HCT116 (cell line): ENCODE measurements around the gene RASGRF2. TPM values are rescaled to one million over a fixed set of nuclear protein-coding genes. Genes with fewer than 3 reads are reported as not detected.
"Not testable (repeated sequence)": the region's sequence is repeated elsewhere in the genome, so short reads cannot be mapped to it uniquely, and the experiment has no call there.

ENCODE experiments used
- ATAC-seq: fragments of 200-7000 bp; cut with Tn5 transposase; 2 replicates; pipeline ENCODE4 v1.9.1; 2020; ENCODE audit warnings: mild to moderate bottlenecking, moderate library complexity
- BruUV-seq: library from RNA; stranded (reverse); fragments of 400-500 nt; replicated peaks from 2 replicates; lab custom pipeline; 2021; lab: Mats Ljungman, UMichigan
- CTCF ChIA-PET: fragments of 300-600 bp; sonication (Branson Sonifier 250); formaldehyde crosslinking; loops from one replicate; lab custom pipeline; 2021; ENCODE audit warnings: antibody characterized with exemption; lab: Charles Lee
- POLR2A ChIA-PET: fragments of 300-600, 350-600 bp; sonication (Branson Sonifier 250); formaldehyde crosslinking; loops from one replicate; lab custom pipeline; 2021; ENCODE audit warnings: antibody characterized with exemption; lab: Charles Lee
- RAD21 ChIA-PET, 2 experiments: fragments of 300-600 bp; sonication (Branson Sonifier 250); formaldehyde crosslinking; loops; one replicate each; lab custom pipeline; 2023; ENCODE audit warnings: low total read pairs in 2 of 2; ENCODE audit not compliant: uncharacterized antibody in 2 of 2, unreplicated experiment in 2 of 2, low non-redundant PET in 1 of 2; lab: Charles Lee
- DNase-seq: peaks from one replicate; pipeline ENCODE4 v3.0.0-alpha.2; 2010; ENCODE audit warnings: low read depth, low spot score
- H2AFZ ChIP-seq: fragments of 200-600 bp; shearing (Covaris generic), sonication (generic); 2 replicates; pipeline ENCODE4 v1.6.1; 2017; ENCODE audit warnings: low read depth, mixed run types, mixed read lengths, antibody characterized with exemption, low read length; ENCODE audit not compliant: poor library complexity, severe bottlenecking
- H3K27ac ChIP-seq: 2 replicates; pipeline ENCODE4 v1.5.1; 2012; ENCODE audit warnings: low read depth, low read length
- H3K27me3 ChIP-seq: fragments of 200-600 bp; sonication (generic); 2 replicates; pipeline ENCODE4 v1.6.1; 2016; ENCODE audit warnings: mixed run types, low read length, mixed read lengths; ENCODE audit not compliant: insufficient read depth
- H3K36me3 ChIP-seq, 2 experiments: fragments of 200-500 bp in 1 of 2; fragments of 200-600 bp in 1 of 2; sonication (Bioruptor generic) in 1 of 2; sonication (generic) in 1 of 2; 2 replicates each; pipeline versions ENCODE4 v1.5.1 to v1.6.1; 2014 to 2016; ENCODE audit warnings: low read length in 2 of 2, inconsistent platforms in 1 of 2, mixed read lengths in 1 of 2, mixed run types in 1 of 2; ENCODE audit not compliant: insufficient read depth in 2 of 2, control insufficient read depth in 1 of 2
- H3K4me1 ChIP-seq, 2 experiments: fragments of 200-600 bp in 1 of 2; sonication (generic) in 1 of 2; 2 replicates each; pipeline versions ENCODE4 v1.5.1 to v1.6.1; 2012 to 2017; ENCODE audit warnings: low read length in 2 of 2, inconsistent platforms in 1 of 2, mild to moderate bottlenecking in 1 of 2, mixed read lengths in 1 of 2, mixed run types in 1 of 2, moderate library complexity in 1 of 2; ENCODE audit not compliant: insufficient read depth in 2 of 2, control insufficient read depth in 1 of 2
- H3K4me2 ChIP-seq: fragments of 200-600 bp; sonication (generic); 2 replicates; pipeline ENCODE4 v1.6.1; 2017; ENCODE audit warnings: mixed run types, low read length, mixed read lengths
- H3K4me3 ChIP-seq, 2 experiments: fragments of 200-600 bp in 1 of 2; sonication (generic) in 1 of 2; replicated peaks in 1 of 2; 2 replicates each; pipeline ENCODE4 v1.5.1; 2011 to 2016; ENCODE audit warnings: low read length in 2 of 2, control low read depth in 1 of 2, low read depth in 1 of 2, mild to moderate bottlenecking in 1 of 2, mixed read lengths in 1 of 2, mixed run types in 1 of 2
- H3K79me2 ChIP-seq: fragments of 200-600 bp; sonication (generic); 2 replicates; pipeline ENCODE4 v1.6.1; 2017; ENCODE audit warnings: mild to moderate bottlenecking, mixed run types, low read length, moderate library complexity, mixed read lengths; ENCODE audit not compliant: insufficient read depth
- H3K9ac ChIP-seq: fragments of 200-600 bp; sonication (generic); 2 replicates; pipeline ENCODE4 v1.6.1; 2016; ENCODE audit warnings: low read length, mixed read lengths
- H3K9me2 ChIP-seq: fragments of 200-600 bp; sonication (generic), shearing (Covaris generic); 2 replicates; pipeline ENCODE4 v1.6.1; 2017; ENCODE audit warnings: mixed run types, mild to moderate bottlenecking, moderate library complexity; ENCODE audit not compliant: insufficient read depth
- H3K9me3 ChIP-seq, 2 experiments: fragments of 200-500 bp in 1 of 2; fragments of 200-600 bp in 1 of 2; sonication (Bioruptor generic) in 1 of 2; sonication (generic) in 1 of 2; 2 replicates each; pipeline ENCODE4 v1.6.1; 2014 to 2017; ENCODE audit warnings: low read length in 2 of 2, mixed read lengths in 2 of 2, inconsistent platforms in 1 of 2, low read depth in 1 of 2, mild to moderate bottlenecking in 1 of 2, mixed run types in 1 of 2, moderate library complexity in 1 of 2; ENCODE audit not compliant: control insufficient read depth in 1 of 2, insufficient read depth in 1 of 2
- H4K20me1 ChIP-seq: fragments of 200-600 bp; sonication (generic), shearing (Covaris generic); 2 replicates; pipeline ENCODE4 v1.6.1; 2017; ENCODE audit warnings: mixed run types, mild to moderate bottlenecking, moderate library complexity; ENCODE audit not compliant: insufficient read depth
- CEBPB ChIP-seq: IDR thresholded peaks from 2 replicates; pipeline ENCODE4 v1.6.1; 2012; ENCODE audit warnings: low read depth
- EGR1 ChIP-seq: IDR thresholded peaks from 2 replicates; pipeline ENCODE4 v1.6.1; 2012; ENCODE audit warnings: low read depth
- EZH2 ChIP-seq: fragments of 200-600 bp; sonication (generic); IDR thresholded peaks from 2 replicates; pipeline ENCODE4 v1.6.1; 2017; ENCODE audit warnings: antibody characterized with exemption, mixed run types
- EZH2phosphoT487 ChIP-seq: fragments of 200-600 bp; IDR thresholded peaks from 2 replicates; pipeline ENCODE4 v1.6.1; 2018; ENCODE audit warnings: antibody characterized with exemption, borderline replicate concordance
- SP1 ChIP-seq: IDR thresholded peaks from 2 replicates; pipeline ENCODE4 v1.6.1; 2012; ENCODE audit warnings: low read depth
- intact Hi-C: fragments of 100-400 bp; cut with micrococcal nuclease; formaldehyde crosslinking; loops from 2 replicates; pipeline ENCODE4 v1.10.0; 2022
- total RNA-seq: library from RNA; stranded (reverse); gene quantifications from one replicate; pipeline ENCODE4 v1.2.1, GENCODE V29; 2021; ENCODE audit not compliant: unreplicated experiment
- TF ChIP-seq, protein P1 (sequence below): IDR thresholded peaks from 2 replicates; pipeline ENCODE4 v1.6.1; 2011; ENCODE audit warnings: mild to moderate bottlenecking, low read length, moderate library complexity; ENCODE audit not compliant: insufficient replicate concordance; ENCODE audit errors: extremely low read depth

The RASGRF2 gene
- total RNA-seq, 1 experiment from 2014 or later: 0.05 TPM

DNA sequence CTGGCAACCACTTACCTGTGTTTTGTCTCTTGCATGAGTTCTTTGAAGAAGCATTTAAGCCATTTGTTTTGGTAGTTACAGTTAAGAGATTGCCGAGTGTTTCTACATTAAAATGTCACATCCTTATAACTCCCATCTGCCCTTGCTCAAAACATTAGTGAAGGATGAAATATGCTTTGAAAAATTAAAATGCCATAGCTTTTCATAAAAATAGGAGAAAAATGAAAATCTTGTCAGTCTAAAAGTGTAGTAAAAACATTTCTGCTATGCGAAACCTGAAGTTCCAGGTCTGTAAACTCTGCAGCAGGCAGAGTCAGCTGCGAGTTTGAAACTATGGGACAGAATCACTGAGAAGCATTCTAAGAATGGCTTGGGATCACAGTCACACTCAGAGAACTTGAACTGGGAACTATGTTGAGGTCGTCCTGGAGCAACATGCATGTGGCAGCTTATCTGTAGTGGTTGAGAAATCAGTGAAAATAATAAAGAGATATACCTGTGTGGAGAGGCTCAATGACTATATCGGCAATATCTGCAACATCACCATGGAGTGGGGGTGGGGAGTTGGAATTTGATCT, 67.4 kb downstream of the RASGRF2 start:
- Histone ChIP-seq H3K27ac (no peak overlapping the region), H3K4me3 (no peak overlapping the region), H3K27me3 (no peaks in the 10 kb centered on the region), H3K9me2 (no peaks in the 10 kb centered on the region), H2AFZ (no peak overlapping the region)
- no peak for TF ChIP-seq SP1
- no peak for TF ChIP-seq EZH2phosphoT487
- TF ChIP-seq, protein P1, sequence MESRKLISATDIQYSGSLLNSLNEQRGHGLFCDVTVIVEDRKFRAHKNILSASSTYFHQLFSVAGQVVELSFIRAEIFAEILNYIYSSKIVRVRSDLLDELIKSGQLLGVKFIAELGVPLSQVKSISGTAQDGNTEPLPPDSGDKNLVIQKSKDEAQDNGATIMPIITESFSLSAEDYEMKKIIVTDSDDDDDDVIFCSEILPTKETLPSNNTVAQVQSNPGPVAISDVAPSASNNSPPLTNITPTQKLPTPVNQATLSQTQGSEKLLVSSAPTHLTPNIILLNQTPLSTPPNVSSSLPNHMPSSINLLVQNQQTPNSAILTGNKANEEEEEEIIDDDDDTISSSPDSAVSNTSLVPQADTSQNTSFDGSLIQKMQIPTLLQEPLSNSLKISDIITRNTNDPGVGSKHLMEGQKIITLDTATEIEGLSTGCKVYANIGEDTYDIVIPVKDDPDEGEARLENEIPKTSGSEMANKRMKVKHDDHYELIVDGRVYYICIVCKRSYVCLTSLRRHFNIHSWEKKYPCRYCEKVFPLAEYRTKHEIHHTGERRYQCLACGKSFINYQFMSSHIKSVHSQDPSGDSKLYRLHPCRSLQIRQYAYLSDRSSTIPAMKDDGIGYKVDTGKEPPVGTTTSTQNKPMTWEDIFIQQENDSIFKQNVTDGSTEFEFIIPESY: no peak
- no peak for TF ChIP-seq CEBPB
- no peak for TF ChIP-seq EGR1
- TF ChIP-seq EZH2: no peak
- TF ChIP-seq, all 23 proteins: peak for 0
- no peaks in the 10 kb centered on the region for H3K4me1 ChIP-seq
- H3K9ac ChIP-seq: no peak overlapping the region
- no peaks in the 10 kb centered on the region for H3K79me2 ChIP-seq
- no TSS peak for BruUV-seq
- DNase-seq (no peak), ATAC-seq (no peak)
- no peaks in the 10 kb centered on the region for H4K20me1 ChIP-seq
- intact Hi-C loops: no loop called here
- ChIA-PET RAD21 (no interaction called here), POLR2A (no interaction called here), CTCF (no interaction called here)
- H3K9me3 ChIP-seq: no peaks in the 10 kb centered on the region
- no peaks in the 10 kb centered on the region for H3K36me3 ChIP-seq
- no peak overlapping the region for H3K4me2 ChIP-seq

DNA sequence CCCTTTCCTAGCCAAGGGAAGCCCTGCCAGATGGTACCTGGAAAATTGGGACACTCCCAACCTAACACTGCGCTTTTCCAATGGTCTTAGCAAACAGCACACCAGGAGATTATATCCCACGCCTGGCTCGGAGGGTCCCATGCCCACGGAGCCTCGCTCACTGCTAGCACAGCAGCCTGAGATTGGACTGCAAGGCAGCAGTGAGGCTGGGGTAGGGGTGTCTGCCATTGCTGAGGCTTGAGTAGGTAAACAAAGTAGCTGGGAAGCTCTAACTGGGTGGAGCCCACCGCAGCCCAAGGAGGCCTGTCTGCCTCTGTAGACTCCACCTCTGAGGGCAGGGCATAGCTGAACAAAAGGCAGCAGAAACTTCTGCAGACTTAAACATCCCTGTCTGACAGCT, 68.7 kb downstream of the RASGRF2 start:
- POLR2A ChIA-PET, H3K4me1 ChIP-seq, H3K79me2 ChIP-seq, H3K27ac ChIP-seq, H3K9me3 ChIP-seq, intact Hi-C loops, ATAC-seq, H3K36me3 ChIP-seq, DNase-seq, H3K4me3 ChIP-seq, CTCF ChIA-PET, H3K9ac ChIP-seq, H3K27me3 ChIP-seq, H4K20me1 ChIP-seq, H3K9me2 ChIP-seq, H3K4me2 ChIP-seq, BruUV-seq, H2AFZ ChIP-seq, RAD21 ChIA-PET: not testable (repeated sequence)

DNA sequence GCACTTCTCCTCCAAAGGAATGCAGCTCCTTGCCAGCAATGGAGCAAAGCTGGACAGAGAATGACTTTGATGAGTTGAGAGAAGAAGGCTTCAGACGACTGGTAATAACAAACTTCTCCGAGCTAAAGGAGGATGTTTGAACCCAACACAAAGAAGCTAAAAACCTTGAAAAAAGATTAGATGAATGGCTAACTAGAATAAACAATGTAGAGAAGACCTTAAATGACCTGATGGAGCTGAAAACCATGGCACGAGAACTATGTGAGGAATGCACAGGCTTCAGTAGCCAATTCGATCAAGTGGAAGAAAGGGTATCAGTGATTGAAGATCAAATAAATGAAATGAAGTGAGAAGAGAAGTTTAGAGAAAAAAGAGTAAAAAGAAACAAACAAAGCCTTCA, 69.6 kb downstream of the RASGRF2 start:
- H3K9ac ChIP-seq, DNase-seq, H3K9me3 ChIP-seq, intact Hi-C loops, H4K20me1 ChIP-seq, H2AFZ ChIP-seq, H3K27ac ChIP-seq, RAD21 ChIA-PET, H3K4me3 ChIP-seq, CTCF ChIA-PET, H3K79me2 ChIP-seq, H3K27me3 ChIP-seq, H3K4me1 ChIP-seq, H3K9me2 ChIP-seq, BruUV-seq, ATAC-seq, H3K36me3 ChIP-seq, H3K4me2 ChIP-seq: not testable (repeated sequence)
- POLR2A ChIA-PET: interaction anchor here (0.6 kb wide), 1 partner anchor 161 kb away, joined by 3 read pairs; no protein-coding TSS in a partner anchor
